H9 (cell line): ENCODE data around the gene SH3BP1. TPM values are rescaled to one million over a fixed set of nuclear protein-coding genes. Genes with fewer than 3 reads are reported as not detected.
"Not testable (repeated sequence)": the region's sequence is repeated elsewhere in the genome, so short reads cannot be mapped to it uniquely, and the experiment has no call there.

Source experiments
- DNase-seq: peaks from one replicate; pipeline ENCODE4 v3.0.0-alpha.2; 2017
- H2AFZ ChIP-seq: one replicate; pipeline ENCODE4 v1.6.1; 2013; ENCODE audit warnings: mild to moderate bottlenecking, low read length, control low read depth, moderate library complexity
- H2AK5ac ChIP-seq: 2 replicates; pipeline ENCODE4 v1.6.1; 2013; ENCODE audit warnings: low read length, control low read depth, mixed read lengths; ENCODE audit not compliant: insufficient read length
- H2BK120ac ChIP-seq: one replicate; pipeline ENCODE4 v1.6.1; 2013; ENCODE audit warnings: low read depth, mild to moderate bottlenecking, low read length, control low read depth, inconsistent platforms; ENCODE audit not compliant: poor library complexity, severe bottlenecking
- H2BK12ac ChIP-seq: 2 replicates; pipeline ENCODE4 v1.6.1; 2013; ENCODE audit warnings: low read length, control low read depth, mixed read lengths, low read depth; ENCODE audit not compliant: insufficient read length
- H2BK15ac ChIP-seq: 2 replicates; pipeline ENCODE4 v1.6.1; 2013; ENCODE audit warnings: low read depth, low read length, control low read depth
- H2BK20ac ChIP-seq: one replicate; pipeline ENCODE4 v1.6.1; 2013; ENCODE audit warnings: low read depth, mild to moderate bottlenecking, low read length, control low read depth, inconsistent platforms; ENCODE audit not compliant: poor library complexity, severe bottlenecking
- H2BK5ac ChIP-seq: 2 replicates; pipeline ENCODE4 v1.6.1; 2013; ENCODE audit warnings: low read length, control low read depth, mixed read lengths; ENCODE audit not compliant: insufficient read length
- H3K14ac ChIP-seq: 2 replicates; pipeline ENCODE4 v1.6.1; 2013; ENCODE audit warnings: low read length, control low read depth; ENCODE audit not compliant: insufficient read depth
- H3K18ac ChIP-seq: 2 replicates; pipeline ENCODE4 v1.6.1; 2013; ENCODE audit warnings: low read depth, mild to moderate bottlenecking, mixed read lengths, low read length, control low read depth; ENCODE audit not compliant: insufficient read length
- H3K23ac ChIP-seq: 2 replicates; pipeline ENCODE4 v1.6.1; 2013; ENCODE audit warnings: low read length, control low read depth, mixed read lengths, low read depth; ENCODE audit not compliant: insufficient read length
- H3K23me2 ChIP-seq: 2 replicates; pipeline ENCODE4 v1.6.1; 2013; ENCODE audit warnings: low read depth, mild to moderate bottlenecking, mixed read lengths, low read length, control low read depth; ENCODE audit not compliant: insufficient read length, poor library complexity, severe bottlenecking
- H3K27ac ChIP-seq: 2 replicates; pipeline ENCODE4 v1.5.1; 2013; ENCODE audit warnings: low read length, control low read depth, mixed read lengths, low read depth; ENCODE audit not compliant: insufficient read length
- H3K27me3 ChIP-seq: 2 replicates; pipeline ENCODE4 v1.6.1; 2013; ENCODE audit warnings: low read length, control low read depth, inconsistent platforms; ENCODE audit not compliant: insufficient read depth
- H3K4ac ChIP-seq: 2 replicates; pipeline ENCODE4 v1.6.1; 2013; ENCODE audit warnings: low read depth, mild to moderate bottlenecking, control low read depth, inconsistent platforms, low read length, moderate library complexity
- H3K4me1 ChIP-seq: 2 replicates; pipeline ENCODE4 v1.6.1; 2013; ENCODE audit warnings: low read length, control low read depth, inconsistent platforms; ENCODE audit not compliant: insufficient read depth
- H3K4me2 ChIP-seq: 2 replicates; pipeline ENCODE4 v1.6.1; 2013; ENCODE audit warnings: low read length, control low read depth, mixed read lengths; ENCODE audit not compliant: insufficient read length, insufficient read depth
- H3K56ac ChIP-seq: 2 replicates; pipeline ENCODE4 v1.6.1; 2013; ENCODE audit warnings: low read depth, mild to moderate bottlenecking, mixed read lengths, low read length, control low read depth; ENCODE audit not compliant: insufficient read length
- H3K79me1 ChIP-seq: 2 replicates; pipeline ENCODE4 v1.6.1; 2013; ENCODE audit warnings: low read depth, mild to moderate bottlenecking, moderate library complexity, low read length, control low read depth, inconsistent platforms; ENCODE audit not compliant: insufficient read depth, poor library complexity, severe bottlenecking
- H3K79me2 ChIP-seq: 2 replicates; pipeline ENCODE4 v1.6.1; 2013; ENCODE audit warnings: low read length, control low read depth, inconsistent platforms; ENCODE audit not compliant: insufficient read depth
- H3K9ac ChIP-seq: 2 replicates; pipeline ENCODE4 v1.6.1; 2013; ENCODE audit warnings: low read length, control low read depth, mixed read lengths; ENCODE audit not compliant: insufficient read length; ENCODE audit errors: extremely low read depth
- H3K9me3 ChIP-seq: one replicate; pipeline ENCODE4 v1.6.1; 2013; ENCODE audit warnings: low read depth, low read length, inconsistent platforms; ENCODE audit not compliant: control insufficient read depth
- H3T11ph ChIP-seq: one replicate; pipeline ENCODE4 v1.6.1; 2013; ENCODE audit warnings: mild to moderate bottlenecking, low read length, control low read depth, inconsistent platforms
- H4K20me1 ChIP-seq: one replicate; pipeline ENCODE4 v1.6.1; 2013; ENCODE audit not compliant: control insufficient read depth, insufficient read length, insufficient read depth
- H4K5ac ChIP-seq: 2 replicates; pipeline ENCODE4 v1.6.1; 2013; ENCODE audit warnings: low read depth, mild to moderate bottlenecking, mixed read lengths, low read length, control low read depth; ENCODE audit not compliant: insufficient read length
- H4K8ac ChIP-seq: replicated peaks from 2 replicates; pipeline ENCODE4 v1.6.1; 2013; ENCODE audit warnings: low read length, control low read depth, mixed read lengths, low read depth; ENCODE audit not compliant: insufficient read length
- H4K91ac ChIP-seq: 2 replicates; pipeline ENCODE4 v1.6.1; 2013; ENCODE audit warnings: low read depth, mild to moderate bottlenecking, moderate library complexity, mixed read lengths, low read length, control low read depth; ENCODE audit not compliant: insufficient read length
- H3K27ac Mint-ChIP-seq, 3 experiments: 2 replicates in 2 of 3; 3 replicates in 1 of 3; pipeline ENCODE4 v1.8.0; 2020 to 2021; ENCODE audit warnings: mixed read lengths in 3 of 3, mild to moderate bottlenecking in 1 of 3, moderate library complexity in 1 of 3
- H3K27me3 Mint-ChIP-seq: 2 replicates; pipeline ENCODE4 v1.8.0; 2021; ENCODE audit warnings: low read depth, mild to moderate bottlenecking, moderate library complexity, mixed read lengths
- H3K36me3 Mint-ChIP-seq, 3 experiments: 2 replicates in 2 of 3; 3 replicates in 1 of 3; pipeline ENCODE4 v1.8.0; 2020 to 2021; ENCODE audit warnings: low read depth in 3 of 3, mixed read lengths in 3 of 3; ENCODE audit not compliant: insufficient read depth in 1 of 3
- H3K4me1 Mint-ChIP-seq, 2 experiments: 2 replicates each; pipeline ENCODE4 v1.8.0; 2020; ENCODE audit warnings: mixed read lengths in 2 of 2
- H3K4me3 Mint-ChIP-seq, 2 experiments: 2 replicates in 1 of 2; 3 replicates in 1 of 2; pipeline ENCODE4 v1.8.0; 2020 to 2021; ENCODE audit warnings: mild to moderate bottlenecking in 2 of 2, mixed read lengths in 2 of 2, moderate library complexity in 1 of 2
- H3K9me3 Mint-ChIP-seq, 2 experiments: 2 replicates in 1 of 2; 3 replicates in 1 of 2; pipeline ENCODE4 v1.8.0; 2020; ENCODE audit warnings: mild to moderate bottlenecking in 2 of 2, mixed read lengths in 2 of 2, moderate library complexity in 1 of 2
- CTCF ChIP-seq: fragments of 200-600 bp; sonication (generic); conservative IDR thresholded peaks from 3 replicates; pipeline ENCODE4 v1.8.0; 2021; ENCODE audit warnings: antibody characterized with exemption, mild to moderate bottlenecking
- WGBS: extraction: QIAGEN DNeasy Blood & Tissue Kit; methylation state at CpG from one replicate; pipeline ENCODE4 v1.1.7; 2013; ENCODE audit warnings: missing lambda C conversion rate, low lambda C conversion rate, mixed read lengths; ENCODE audit not compliant: insufficient read length; ENCODE audit errors: extremely low coverage; 5-methylcytosine and 5-hydroxymethylcytosine counted together
- total RNA-seq: library from RNA; stranded (reverse); gene quantifications from 2 replicates; pipeline ENCODE4 v1.2.1, GENCODE V29; 2021

Gene SH3BP1
- total RNA-seq, 1 experiment from 2014 or later, result 33.6 TPM

- peak; percentile 95 for DNase-seq
- H4K91ac ChIP-seq, result no peak overlapping the region
- H3K9me3 ChIP-seq, result no peaks in the 10 kb centered on the region
- no peaks in the 10 kb centered on the region for H3K79me1 ChIP-seq
- H3K27ac ChIP-seq, result no peak overlapping the region
- H2AFZ ChIP-seq, result peak overlapping the region; percentile 29
- no peaks in the 10 kb centered on the region for H3K9me3 Mint-ChIP-seq
- no peak overlapping the region for H2BK120ac ChIP-seq
- no peak overlapping the region for H3K18ac ChIP-seq
- H3T11ph ChIP-seq, result no peak overlapping the region
- no peak overlapping the region for H3K56ac ChIP-seq
- no peak overlapping the region for H2BK12ac ChIP-seq
- H3K36me3 Mint-ChIP-seq, result no peaks in the 10 kb centered on the region
- H3K4me3 Mint-ChIP-seq, result peak overlapping the region; percentile 32 to 66
- H3K27me3 ChIP-seq, result no peaks in the 10 kb centered on the region
- H4K8ac ChIP-seq, result no peak overlapping the region
- no peak overlapping the region for H3K4ac ChIP-seq
- no peak overlapping the region for H2BK15ac ChIP-seq
- H3K27ac Mint-ChIP-seq, result peak overlapping the region; percentile 84 to 93 (median 90)
- H4K20me1 ChIP-seq, result no peaks in the 10 kb centered on the region
- H3K4me2 ChIP-seq, result peak overlapping the region; percentile 25
- H2AK5ac ChIP-seq, result no peak overlapping the region
- no peak for TF ChIP-seq CTCF
- H3K4me1 ChIP-seq, result peaks cover 3% of the 10 kb centered on the region; the same call in 1 of the 2 replicates
- H3K9ac ChIP-seq, result no peak overlapping the region
- H3K79me2 ChIP-seq, result no peaks in the 10 kb centered on the region
- peaks cover 8% of the 10 kb centered on the region for H3K27me3 Mint-ChIP-seq
- H3K23me2 ChIP-seq, result no peaks in the 10 kb centered on the region
- no CpG with 5 or more reads among the region's 14 CpGs for WGBS
- no peak overlapping the region for H4K5ac ChIP-seq
- H2BK5ac ChIP-seq, result no peak overlapping the region
- no peak overlapping the region for H2BK20ac ChIP-seq
- H3K23ac ChIP-seq, result no peak overlapping the region
- H3K14ac ChIP-seq, result no peak overlapping the region
- H3K4me1 Mint-ChIP-seq, result peaks cover 11 to 18% of the 10 kb centered on the region in 2 experiments
Observed at GRCh38 chr22:37601540-37602442, 37.7 kb upstream of the SH3BP1 start.

- H3K79me1 ChIP-seq, H2BK12ac ChIP-seq, H3K56ac ChIP-seq, H3K14ac ChIP-seq, H3K4me1 ChIP-seq, H4K5ac ChIP-seq, H3K23me2 ChIP-seq, H4K91ac ChIP-seq, H3K27ac Mint-ChIP-seq, H4K8ac ChIP-seq, H3K79me2 ChIP-seq, H3K4me3 Mint-ChIP-seq, H2AFZ ChIP-seq, H3K36me3 Mint-ChIP-seq, H3K18ac ChIP-seq, H2BK20ac ChIP-seq, H3K27ac ChIP-seq, H2BK15ac ChIP-seq, H3K9me3 Mint-ChIP-seq, H3K4ac ChIP-seq, H3K23ac ChIP-seq, H4K20me1 ChIP-seq, H2BK5ac ChIP-seq, H3K9ac ChIP-seq, DNase-seq, H3T11ph ChIP-seq, H3K9me3 ChIP-seq, H3K27me3 ChIP-seq, H2BK120ac ChIP-seq, H2AK5ac ChIP-seq, H3K4me2 ChIP-seq, H3K27me3 Mint-ChIP-seq: not testable (repeated sequence)
- no CpG with 5 or more reads among the region's 5 CpGs for WGBS
- peaks cover 12 to 21% of the 10 kb centered on the region in 2 experiments for H3K4me1 Mint-ChIP-seq
Observed at GRCh38 chr22:37602546-37603277, 36.8 kb upstream of the SH3BP1 start.
